HCT116 (cell line): ENCODE results near the gene FLNB. TPM values are rescaled to one million over a fixed set of nuclear protein-coding genes. Genes with fewer than 3 reads are reported as not detected.

ENCODE experiments used
- ATAC-seq: fragments of 200-7000 bp; cut with Tn5 transposase; 2 replicates; pipeline ENCODE4 v1.9.1; 2020; ENCODE audit warnings: mild to moderate bottlenecking, moderate library complexity
- BruUV-seq: library from RNA; stranded (reverse); fragments of 400-500 nt; replicated peaks from 2 replicates; lab custom pipeline; 2021; lab: Mats Ljungman, UMichigan
- CTCF ChIA-PET: fragments of 300-600 bp; sonication (Branson Sonifier 250); formaldehyde crosslinking; loops from one replicate; lab custom pipeline; 2021; ENCODE audit warnings: antibody characterized with exemption; lab: Charles Lee
- POLR2A ChIA-PET: fragments of 300-600, 350-600 bp; sonication (Branson Sonifier 250); formaldehyde crosslinking; loops from one replicate; lab custom pipeline; 2021; ENCODE audit warnings: antibody characterized with exemption; lab: Charles Lee
- RAD21 ChIA-PET, 2 experiments: fragments of 300-600 bp; sonication (Branson Sonifier 250); formaldehyde crosslinking; loops; one replicate each; lab custom pipeline; 2023; ENCODE audit warnings: low total read pairs in 2 of 2; ENCODE audit not compliant: uncharacterized antibody in 2 of 2, unreplicated experiment in 2 of 2, low non-redundant PET in 1 of 2; lab: Charles Lee
- DNase-seq: peaks from one replicate; pipeline ENCODE4 v3.0.0-alpha.2; 2010; ENCODE audit warnings: low read depth, low spot score
- H2AFZ ChIP-seq: fragments of 200-600 bp; shearing (Covaris generic), sonication (generic); 2 replicates; pipeline ENCODE4 v1.6.1; 2017; ENCODE audit warnings: low read depth, mixed run types, mixed read lengths, antibody characterized with exemption, low read length; ENCODE audit not compliant: poor library complexity, severe bottlenecking
- H3K27ac ChIP-seq: 2 replicates; pipeline ENCODE4 v1.5.1; 2012; ENCODE audit warnings: low read depth, low read length
- H3K27me3 ChIP-seq: fragments of 200-600 bp; sonication (generic); 2 replicates; pipeline ENCODE4 v1.6.1; 2016; ENCODE audit warnings: mixed run types, low read length, mixed read lengths; ENCODE audit not compliant: insufficient read depth
- H3K36me3 ChIP-seq, 2 experiments: fragments of 200-500 bp in 1 of 2; fragments of 200-600 bp in 1 of 2; sonication (Bioruptor generic) in 1 of 2; sonication (generic) in 1 of 2; 2 replicates each; pipeline versions ENCODE4 v1.5.1 to v1.6.1; 2014 to 2016; ENCODE audit warnings: low read length in 2 of 2, inconsistent platforms in 1 of 2, mixed read lengths in 1 of 2, mixed run types in 1 of 2; ENCODE audit not compliant: insufficient read depth in 2 of 2, control insufficient read depth in 1 of 2
- H3K4me1 ChIP-seq, 2 experiments: fragments of 200-600 bp in 1 of 2; sonication (generic) in 1 of 2; 2 replicates each; pipeline versions ENCODE4 v1.5.1 to v1.6.1; 2012 to 2017; ENCODE audit warnings: low read length in 2 of 2, inconsistent platforms in 1 of 2, mild to moderate bottlenecking in 1 of 2, mixed read lengths in 1 of 2, mixed run types in 1 of 2, moderate library complexity in 1 of 2; ENCODE audit not compliant: insufficient read depth in 2 of 2, control insufficient read depth in 1 of 2
- H3K4me2 ChIP-seq: fragments of 200-600 bp; sonication (generic); 2 replicates; pipeline ENCODE4 v1.6.1; 2017; ENCODE audit warnings: mixed run types, low read length, mixed read lengths
- H3K4me3 ChIP-seq, 2 experiments: fragments of 200-600 bp in 1 of 2; sonication (generic) in 1 of 2; replicated peaks in 1 of 2; 2 replicates each; pipeline ENCODE4 v1.5.1; 2011 to 2016; ENCODE audit warnings: low read length in 2 of 2, control low read depth in 1 of 2, low read depth in 1 of 2, mild to moderate bottlenecking in 1 of 2, mixed read lengths in 1 of 2, mixed run types in 1 of 2
- H3K79me2 ChIP-seq: fragments of 200-600 bp; sonication (generic); 2 replicates; pipeline ENCODE4 v1.6.1; 2017; ENCODE audit warnings: mild to moderate bottlenecking, mixed run types, low read length, moderate library complexity, mixed read lengths; ENCODE audit not compliant: insufficient read depth
- H3K9ac ChIP-seq: fragments of 200-600 bp; sonication (generic); 2 replicates; pipeline ENCODE4 v1.6.1; 2016; ENCODE audit warnings: low read length, mixed read lengths
- H3K9me2 ChIP-seq: fragments of 200-600 bp; sonication (generic), shearing (Covaris generic); 2 replicates; pipeline ENCODE4 v1.6.1; 2017; ENCODE audit warnings: mixed run types, mild to moderate bottlenecking, moderate library complexity; ENCODE audit not compliant: insufficient read depth
- H3K9me3 ChIP-seq, 2 experiments: fragments of 200-500 bp in 1 of 2; fragments of 200-600 bp in 1 of 2; sonication (Bioruptor generic) in 1 of 2; sonication (generic) in 1 of 2; 2 replicates each; pipeline ENCODE4 v1.6.1; 2014 to 2017; ENCODE audit warnings: low read length in 2 of 2, mixed read lengths in 2 of 2, inconsistent platforms in 1 of 2, low read depth in 1 of 2, mild to moderate bottlenecking in 1 of 2, mixed run types in 1 of 2, moderate library complexity in 1 of 2; ENCODE audit not compliant: control insufficient read depth in 1 of 2, insufficient read depth in 1 of 2
- H4K20me1 ChIP-seq: fragments of 200-600 bp; sonication (generic), shearing (Covaris generic); 2 replicates; pipeline ENCODE4 v1.6.1; 2017; ENCODE audit warnings: mixed run types, mild to moderate bottlenecking, moderate library complexity; ENCODE audit not compliant: insufficient read depth
- CBX3 ChIP-seq: IDR thresholded peaks from 2 replicates; pipeline ENCODE4 v1.6.1; 2012; ENCODE audit warnings: low read depth
- CEBPB ChIP-seq: IDR thresholded peaks from 2 replicates; pipeline ENCODE4 v1.6.1; 2012; ENCODE audit warnings: low read depth
- EGR1 ChIP-seq: IDR thresholded peaks from 2 replicates; pipeline ENCODE4 v1.6.1; 2012; ENCODE audit warnings: low read depth
- ELF1 ChIP-seq: IDR thresholded peaks from 2 replicates; pipeline ENCODE4 v1.6.1; 2012; ENCODE audit warnings: low read depth, borderline replicate concordance
- EZH2phosphoT487 ChIP-seq: fragments of 200-600 bp; IDR thresholded peaks from 2 replicates; pipeline ENCODE4 v1.6.1; 2018; ENCODE audit warnings: antibody characterized with exemption, borderline replicate concordance
- FOSL1 ChIP-seq: IDR thresholded peaks from 2 replicates; pipeline ENCODE4 v1.6.1; 2012; ENCODE audit warnings: low read depth
- JUND ChIP-seq: IDR thresholded peaks from 2 replicates; pipeline ENCODE4 v1.6.1; 2012
- POLR2A ChIP-seq: IDR thresholded peaks from 2 replicates; pipeline ENCODE4 v1.7.0; 2011; ENCODE audit warnings: borderline replicate concordance; ENCODE audit not compliant: insufficient read depth, insufficient read length; ENCODE audit errors: extremely low read depth
- POLR2AphosphoS5 ChIP-seq: IDR thresholded peaks from 2 replicates; pipeline ENCODE4 v1.6.1; 2011; ENCODE audit warnings: mild to moderate bottlenecking, low read depth, low read length, moderate library complexity
- RAD21 ChIP-seq: IDR thresholded peaks from 2 replicates; pipeline ENCODE4 v1.6.1; 2012; ENCODE audit warnings: low read depth, mild to moderate bottlenecking
- SIN3A ChIP-seq: IDR thresholded peaks from 2 replicates; pipeline ENCODE4 v1.6.1; 2012; ENCODE audit warnings: low read depth
- SRF ChIP-seq: IDR thresholded peaks from 2 replicates; pipeline ENCODE4 v1.6.1; 2012; ENCODE audit warnings: low read depth
- TCF7L2 ChIP-seq: IDR thresholded peaks from 2 replicates; pipeline ENCODE4 v1.7.0; 2011; ENCODE audit warnings: borderline replicate concordance, inconsistent platforms; ENCODE audit not compliant: insufficient read depth, insufficient read length; ENCODE audit errors: extremely low read depth
- YY1 ChIP-seq: IDR thresholded peaks from 2 replicates; pipeline ENCODE4 v1.6.1; 2011; ENCODE audit warnings: low read length, low read depth, moderate library complexity, mild to moderate bottlenecking; ENCODE audit not compliant: insufficient replicate concordance; ENCODE audit errors: extremely low read depth
- ZFX ChIP-seq: fragments of 450-650 bp; IDR thresholded peaks from 2 replicates; pipeline ENCODE4 v1.6.1; 2017
- ZNF274 ChIP-seq: fragments of 200-500 bp; sonication (Bioruptor generic); IDR thresholded peaks from 2 replicates; pipeline ENCODE4 v1.6.1; 2014; ENCODE audit warnings: mild to moderate bottlenecking, low read depth, low read length, inconsistent platforms
- intact Hi-C: fragments of 100-400 bp; cut with micrococcal nuclease; formaldehyde crosslinking; loops from 2 replicates; pipeline ENCODE4 v1.10.0; 2022
- total RNA-seq: library from RNA; stranded (reverse); gene quantifications from one replicate; pipeline ENCODE4 v1.2.1, GENCODE V29; 2021; ENCODE audit not compliant: unreplicated experiment
- TF ChIP-seq, protein P1 (sequence below): IDR thresholded peaks from 2 replicates; pipeline ENCODE4 v1.6.1; 2011; ENCODE audit warnings: mild to moderate bottlenecking, low read length, moderate library complexity; ENCODE audit not compliant: insufficient replicate concordance; ENCODE audit errors: extremely low read depth
- TF ChIP-seq, protein P2 (sequence below): IDR thresholded peaks from 2 replicates; pipeline ENCODE4 v1.6.1; 2012

FLNB gene
- total RNA-seq, 1 experiment from 2014 or later, result 116 TPM

DNA sequence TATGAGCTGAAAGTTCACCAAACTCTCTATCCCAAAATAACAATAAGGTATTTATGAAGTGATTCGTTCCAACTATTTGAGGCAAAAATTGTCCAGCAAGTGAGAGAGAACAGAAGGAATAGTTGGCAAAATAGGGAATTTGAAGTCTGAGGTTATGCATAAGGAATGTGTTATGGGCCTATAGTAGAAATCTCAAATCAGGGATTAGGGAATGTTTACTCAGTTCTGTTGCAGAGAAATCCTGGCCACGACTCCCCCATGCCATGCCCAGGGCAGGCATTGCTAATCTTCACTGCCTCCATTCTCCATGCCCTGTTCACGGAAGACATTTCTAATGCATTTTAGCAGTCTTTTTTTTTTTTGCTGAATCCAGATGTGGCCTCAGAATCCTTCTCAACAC, 58.6 kb downstream of the FLNB start:
- Histone ChIP-seq H3K27me3 (no peaks in the 10 kb centered on the region), H3K79me2 (peaks cover 67% of the 10 kb centered on the region), H3K9me2 (no peaks in the 10 kb centered on the region), H3K27ac (no peak overlapping the region), H3K9ac (no peak overlapping the region), H3K4me2 (no peak overlapping the region), H3K4me3 (no peak overlapping the region)
- no peak for DNase-seq
- CTCF ChIA-PET, result no interaction called here
- no TSS peak for BruUV-seq
- no peak for TF ChIP-seq FOSL1
- TF ChIP-seq TCF7L2, result no peak
- TF ChIP-seq POLR2A, result no peak
- no peak for TF ChIP-seq CEBPB
- no peak for TF ChIP-seq SIN3A
- TF ChIP-seq, all 23 proteins: peak for 0
- no peak for ATAC-seq
- RAD21 ChIA-PET, result no interaction called here
- intact Hi-C loops, result no loop called here
- H3K9me3 ChIP-seq, result no peaks in the 10 kb centered on the region
- H3K36me3 ChIP-seq, result no peaks in the 10 kb centered on the region
- H3K4me1 ChIP-seq, result peaks cover 17 to 50% of the 10 kb centered on the region in 2 experiments
- POLR2A ChIA-PET, result no interaction called here
- H2AFZ ChIP-seq, result no peak overlapping the region
- H4K20me1 ChIP-seq, result peaks cover 8% of the 10 kb centered on the region; the same call in 1 of the 2 replicates

DNA sequence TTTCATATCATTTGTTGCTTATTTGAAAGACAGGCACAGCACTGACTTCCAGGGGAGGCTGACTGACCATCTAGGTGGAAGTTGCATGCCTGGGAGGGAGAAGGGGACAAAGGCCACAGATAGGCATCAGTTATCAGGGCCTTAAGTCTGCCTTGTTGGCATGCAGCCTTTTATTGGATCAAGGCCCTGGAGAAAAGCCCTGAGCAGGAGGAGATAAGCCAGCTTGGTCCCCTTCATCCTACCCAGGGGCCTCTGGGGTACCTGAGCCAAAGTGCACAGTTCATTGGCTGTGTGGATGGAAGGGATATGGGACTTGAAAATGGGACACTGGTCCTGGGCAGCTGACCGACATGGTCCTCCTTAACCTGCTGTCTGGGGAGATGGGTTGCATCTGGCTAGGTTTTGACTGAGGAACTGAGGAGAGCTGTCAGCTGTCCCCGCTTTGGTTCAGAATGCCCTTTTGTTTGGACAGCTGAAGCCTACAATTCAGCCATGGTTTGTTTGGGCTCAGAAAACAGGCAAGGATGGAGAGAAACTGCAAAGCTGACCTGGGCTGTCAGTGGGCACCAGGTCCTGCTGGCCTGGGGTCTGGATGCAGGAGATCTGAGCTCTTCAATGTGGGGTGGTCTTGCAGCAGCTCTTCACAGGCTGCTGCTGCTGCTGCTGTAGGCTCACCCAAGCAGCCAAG, 60.0 kb downstream of the FLNB start:
- BruUV-seq, result no TSS peak
- DNase-seq (no peak), ATAC-seq (no peak)
- Histone ChIP-seq H3K9ac (no peak overlapping the region), H3K9me3 (no peaks in the 10 kb centered on the region), H3K9me2 (no peaks in the 10 kb centered on the region), H3K79me2 (peaks cover 62% of the 10 kb centered on the region), H3K27me3 (no peaks in the 10 kb centered on the region), H3K27ac (no peak overlapping the region), H3K4me1 (peaks cover 13 to 37% of the 10 kb centered on the region in 2 experiments), H4K20me1 (peaks cover 1% of the 10 kb centered on the region; the same call in 1 of the 2 replicates), H3K4me3 (no peak overlapping the region), H3K4me2 (no peak overlapping the region), H2AFZ (no peak overlapping the region), H3K36me3 (no peaks in the 10 kb centered on the region)
- ChIA-PET CTCF (no interaction called here), RAD21 (no interaction called here), POLR2A (no interaction called here)
- intact Hi-C loops, result no loop called here
- TF ChIP-seq TCF7L2, result no peak
- no peak for TF ChIP-seq CBX3
- TF ChIP-seq, protein P1, sequence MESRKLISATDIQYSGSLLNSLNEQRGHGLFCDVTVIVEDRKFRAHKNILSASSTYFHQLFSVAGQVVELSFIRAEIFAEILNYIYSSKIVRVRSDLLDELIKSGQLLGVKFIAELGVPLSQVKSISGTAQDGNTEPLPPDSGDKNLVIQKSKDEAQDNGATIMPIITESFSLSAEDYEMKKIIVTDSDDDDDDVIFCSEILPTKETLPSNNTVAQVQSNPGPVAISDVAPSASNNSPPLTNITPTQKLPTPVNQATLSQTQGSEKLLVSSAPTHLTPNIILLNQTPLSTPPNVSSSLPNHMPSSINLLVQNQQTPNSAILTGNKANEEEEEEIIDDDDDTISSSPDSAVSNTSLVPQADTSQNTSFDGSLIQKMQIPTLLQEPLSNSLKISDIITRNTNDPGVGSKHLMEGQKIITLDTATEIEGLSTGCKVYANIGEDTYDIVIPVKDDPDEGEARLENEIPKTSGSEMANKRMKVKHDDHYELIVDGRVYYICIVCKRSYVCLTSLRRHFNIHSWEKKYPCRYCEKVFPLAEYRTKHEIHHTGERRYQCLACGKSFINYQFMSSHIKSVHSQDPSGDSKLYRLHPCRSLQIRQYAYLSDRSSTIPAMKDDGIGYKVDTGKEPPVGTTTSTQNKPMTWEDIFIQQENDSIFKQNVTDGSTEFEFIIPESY, result no peak
- no peak for TF ChIP-seq SRF
- no peak for TF ChIP-seq RAD21
- TF ChIP-seq JUND, result no peak
- no peak for TF ChIP-seq ZNF274
- TF ChIP-seq ZFX, result no peak
- TF ChIP-seq, protein P2, sequence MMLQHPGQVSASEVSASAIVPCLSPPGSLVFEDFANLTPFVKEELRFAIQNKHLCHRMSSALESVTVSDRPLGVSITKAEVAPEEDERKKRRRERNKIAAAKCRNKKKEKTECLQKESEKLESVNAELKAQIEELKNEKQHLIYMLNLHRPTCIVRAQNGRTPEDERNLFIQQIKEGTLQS, result no peak
- no peak for TF ChIP-seq EZH2phosphoT487
- no peak for TF ChIP-seq YY1
- TF ChIP-seq ELF1, result no peak
- TF ChIP-seq POLR2AphosphoS5, result no peak
- no peak for TF ChIP-seq EGR1
